ENCODE results near the gene BASP1. TPM values are rescaled to one million over a fixed set of nuclear protein-coding genes. Genes with fewer than 3 reads are reported as not detected.

The BASP1 gene
- total and polyA plus RNA-seq, 2 experiments from 2014 or later: 134 to 183 TPM

DNA sequence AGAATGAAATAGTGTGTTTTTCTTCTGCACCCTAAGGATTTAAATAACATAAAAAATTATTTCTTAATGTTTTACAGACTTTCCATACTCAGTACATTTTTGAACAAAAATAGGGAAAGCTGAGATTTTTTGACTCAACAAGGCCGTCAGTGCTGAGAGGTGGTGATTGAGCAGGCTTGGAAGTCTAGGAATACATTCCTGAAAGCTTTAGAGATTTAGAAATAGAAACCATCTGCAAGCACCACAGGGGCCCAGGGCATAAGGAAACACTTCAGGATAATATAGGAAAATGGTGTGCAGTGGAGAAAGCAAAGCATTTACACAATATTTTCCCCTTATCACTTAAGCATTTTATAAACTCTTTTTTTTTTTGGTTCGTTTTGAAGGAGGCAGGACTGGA lies 5.2 kb downstream of the BASP1 start:
- no peak for DNase-seq (ENCODE audit: low spot score)
- H3K4me2 ChIP-seq: peak overlapping the region; percentile 81
- H3K27me3 ChIP-seq: no peaks in the 10 kb centered on the region
- 58% methylated on average over 2 of the region's 2 CpGs for WGBS (ENCODE audit: low lambda C conversion rate, missing lambda C conversion rate)
- H3K27ac ChIP-seq: peak overlapping the region; percentile 44
- H4K20me1 ChIP-seq (ENCODE audit: insufficient read depth, poor library complexity, severe bottlenecking): peaks cover 80% of the 10 kb centered on the region
- peaks cover 35% of the 10 kb centered on the region for H3K4me1 ChIP-seq (ENCODE audit: insufficient read depth)
- H3K9me2 ChIP-seq (replicated peaks; ENCODE audit: insufficient read depth): no peaks in the 10 kb centered on the region
- no peak overlapping the region for H2AFZ ChIP-seq
- TF ChIP-seq CTCF (IDR thresholded peaks at IDR 0.05; ENCODE audit: poor library complexity) (no peak), EZH2 (IDR thresholded peaks at IDR 0.05; ENCODE audit: borderline replicate concordance) (no peak), EZH2phosphoT487 (IDR thresholded peaks at IDR 0.05; ENCODE audit: low read depth, severe bottlenecking, unreplicated experiment) (no peak)
- H3K79me2 ChIP-seq: peaks cover 99% of the 10 kb centered on the region
- no peaks in the 10 kb centered on the region for H3K36me3 ChIP-seq (replicated peaks; ENCODE audit: insufficient read depth, low read depth)
- no peaks in the 10 kb centered on the region for H3K9me3 ChIP-seq (ENCODE audit: low read depth)
- H3K4me3 ChIP-seq: no peak overlapping the region

DNA sequence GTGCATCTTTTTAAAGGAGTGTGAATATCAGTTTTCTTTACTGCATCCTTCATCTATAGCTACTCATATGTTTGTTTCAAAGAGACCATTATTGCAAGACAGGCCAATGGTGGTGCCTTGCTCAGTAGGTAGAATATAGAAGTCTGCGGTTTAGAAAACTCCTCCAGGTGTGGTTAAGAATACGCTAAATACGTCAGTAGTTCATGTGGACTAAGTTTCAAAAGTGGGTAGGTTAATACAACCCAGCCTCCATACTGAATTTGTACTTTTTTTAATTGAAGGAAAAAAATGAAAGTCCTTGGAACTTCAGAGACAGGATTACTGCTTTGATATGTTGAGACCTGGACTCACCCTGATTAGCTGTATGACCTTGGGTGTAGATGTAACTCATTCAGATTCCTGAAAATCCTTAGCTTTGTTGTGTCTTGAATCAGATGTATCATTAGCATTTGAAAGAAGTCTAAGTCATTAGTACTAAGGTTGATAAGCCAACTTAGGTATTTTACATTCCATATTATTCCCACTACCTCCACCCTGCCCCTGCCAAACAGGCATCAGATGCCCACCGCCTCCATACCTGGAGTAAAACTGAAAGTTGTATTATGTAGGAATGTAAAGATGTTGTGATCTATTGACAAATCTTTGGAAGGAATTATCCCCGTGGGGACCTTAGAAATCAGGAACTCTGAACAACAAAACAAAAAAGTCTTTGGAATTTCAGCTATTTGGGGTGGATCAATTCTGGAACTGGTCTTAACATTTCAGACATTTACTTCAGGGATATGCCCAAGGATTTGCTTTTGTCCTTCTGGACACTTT lies 6.1 kb downstream of the BASP1 start:
- no peaks in the 10 kb centered on the region for H3K9me2 ChIP-seq (replicated peaks; ENCODE audit: insufficient read depth)
- no peak overlapping the region for H3K4me3 ChIP-seq
- no peaks in the 10 kb centered on the region for H3K9me3 ChIP-seq (ENCODE audit: low read depth)
- WGBS (ENCODE audit: low lambda C conversion rate, missing lambda C conversion rate): 79% methylated on average over 5 of the region's 5 CpGs
- H3K79me2 ChIP-seq: peaks cover 100% of the 10 kb centered on the region
- TF ChIP-seq EZH2 (IDR thresholded peaks at IDR 0.05; ENCODE audit: borderline replicate concordance): no peak
- no peak for TF ChIP-seq CTCF (IDR thresholded peaks at IDR 0.05; ENCODE audit: poor library complexity)
- TF ChIP-seq EZH2phosphoT487 (IDR thresholded peaks at IDR 0.05; ENCODE audit: low read depth, severe bottlenecking, unreplicated experiment): no peak
- H4K20me1 ChIP-seq (ENCODE audit: insufficient read depth, poor library complexity, severe bottlenecking): peaks cover 89% of the 10 kb centered on the region
- no peak overlapping the region for H3K27ac ChIP-seq
- H3K4me2 ChIP-seq: peak overlapping the region; percentile 20
- H2AFZ ChIP-seq: no peak overlapping the region
- no peaks in the 10 kb centered on the region for H3K27me3 ChIP-seq
- H3K4me1 ChIP-seq (ENCODE audit: insufficient read depth): peaks cover 39% of the 10 kb centered on the region
- no peaks in the 10 kb centered on the region for H3K36me3 ChIP-seq (replicated peaks; ENCODE audit: insufficient read depth, low read depth)
- DNase-seq (ENCODE audit: low spot score): no peak

- Histone ChIP-seq H3K79me2 (peaks cover 100% of the 10 kb centered on the region), H4K20me1 (ENCODE audit: insufficient read depth, poor library complexity, severe bottlenecking) (peaks cover 95% of the 10 kb centered on the region), H3K4me2 (peak overlapping the region; percentile 61), H3K27me3 (no peaks in the 10 kb centered on the region), H3K9me2 (replicated peaks; ENCODE audit: insufficient read depth) (no peaks in the 10 kb centered on the region), H3K9me3 (ENCODE audit: low read depth) (no peaks in the 10 kb centered on the region), H2AFZ (no peak overlapping the region), H3K27ac (peak overlapping the region; percentile 6), H3K36me3 (replicated peaks; ENCODE audit: insufficient read depth, low read depth) (no peaks in the 10 kb centered on the region), H3K4me1 (ENCODE audit: insufficient read depth) (peaks cover 35% of the 10 kb centered on the region), H3K4me3 (no peak overlapping the region)
- TF ChIP-seq EZH2phosphoT487 (IDR thresholded peaks at IDR 0.05; ENCODE audit: low read depth, severe bottlenecking, unreplicated experiment) (no peak), CTCF (IDR thresholded peaks at IDR 0.05; ENCODE audit: poor library complexity) (no peak), EZH2 (IDR thresholded peaks at IDR 0.05; ENCODE audit: borderline replicate concordance) (no peak)
- no peak for DNase-seq (ENCODE audit: low spot score)
- WGBS (ENCODE audit: low lambda C conversion rate, missing lambda C conversion rate): 80% methylated on average over 11 of the region's 11 CpGs
These were observed 7.6 kb downstream of the BASP1 start for GRCh38 chr5:17224858-17225511.

All from hepatocyte (in vitro differentiated cells).